HG03139 (cell line): ENCODE results near the gene PHLDB1.
"Not testable (repeated sequence)": the region's sequence is repeated elsewhere in the genome, so short reads cannot be mapped to it uniquely, and the experiment has no call there.

Source experiments
- ATAC-seq: cut with Tn5 transposase; IDR thresholded peaks from one replicate; pipeline ENCODE4 v1.9.1; 2021; ENCODE audit not compliant: unreplicated experiment

Gene PHLDB1

GRCh38 chr11:118607401-118608359 lies at the start of gene PHLDB1:
PHLDB1 (plus strand) TSS chr11:118607615; CDS start chr11:118613837, 6,222 bp downstream.
- no peak for ATAC-seq

DNA sequence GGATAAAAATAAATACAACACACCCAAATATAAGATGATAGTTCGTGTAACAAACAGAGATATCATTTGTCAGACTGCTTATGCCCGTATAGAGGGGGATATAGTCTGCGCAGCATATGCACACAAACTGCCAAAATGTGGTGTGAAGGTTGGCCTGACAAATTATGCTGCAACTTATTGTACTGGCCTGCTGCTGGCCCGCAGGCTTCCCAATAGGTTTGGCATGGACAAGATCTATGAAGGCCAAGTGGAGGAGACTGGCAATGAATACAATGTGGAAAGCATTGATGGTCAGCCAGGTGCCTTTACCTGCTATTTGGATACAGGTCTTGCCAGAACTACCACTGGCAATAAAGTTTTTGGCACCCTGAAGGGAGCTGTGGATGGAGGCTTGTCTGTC lies 46.6 kb upstream of the PHLDB1 start:
- no peak for ATAC-seq

DNA sequence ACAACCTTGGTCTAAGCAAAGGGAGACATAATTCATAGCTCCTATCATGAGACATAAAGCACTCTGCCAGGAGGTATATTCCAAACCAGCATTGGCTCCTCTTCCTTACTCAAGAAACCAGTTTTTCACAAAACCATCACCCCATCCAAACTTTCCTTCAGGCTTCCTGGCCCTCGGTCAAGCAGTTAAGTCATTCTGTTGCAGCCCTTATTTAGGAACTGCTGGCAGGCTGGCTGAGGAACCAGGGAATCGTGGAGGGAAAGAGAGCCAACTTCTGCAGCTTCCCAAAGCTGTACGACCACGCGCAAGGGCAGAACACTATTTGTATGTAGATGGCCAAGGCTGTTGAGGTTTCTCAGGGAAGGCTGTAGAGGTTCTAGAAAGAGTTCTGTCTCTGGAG lies 42.4 kb upstream of the PHLDB1 start:
- ATAC-seq, result no peak

DNA sequence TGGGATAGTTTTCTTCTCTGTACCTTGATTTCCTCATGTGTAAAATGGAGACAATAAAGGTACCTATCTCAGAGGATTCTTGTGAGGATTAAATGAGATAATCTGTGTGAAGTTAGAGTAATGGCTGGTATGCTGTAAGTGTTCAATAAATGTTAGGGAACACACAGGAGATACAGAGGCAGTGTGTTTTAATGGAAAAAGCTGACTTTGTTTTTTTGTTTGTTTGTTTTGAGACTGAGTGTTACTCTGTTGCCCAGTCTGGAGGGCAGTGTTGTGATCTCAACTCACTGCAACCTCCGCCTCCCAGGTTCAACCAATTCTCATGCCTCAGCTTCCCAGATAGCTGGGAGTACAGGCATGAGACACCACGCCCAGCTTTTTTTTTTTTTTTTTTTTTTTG lies 37.7 kb upstream of the PHLDB1 start:
- ATAC-seq, result no peak

DNA sequence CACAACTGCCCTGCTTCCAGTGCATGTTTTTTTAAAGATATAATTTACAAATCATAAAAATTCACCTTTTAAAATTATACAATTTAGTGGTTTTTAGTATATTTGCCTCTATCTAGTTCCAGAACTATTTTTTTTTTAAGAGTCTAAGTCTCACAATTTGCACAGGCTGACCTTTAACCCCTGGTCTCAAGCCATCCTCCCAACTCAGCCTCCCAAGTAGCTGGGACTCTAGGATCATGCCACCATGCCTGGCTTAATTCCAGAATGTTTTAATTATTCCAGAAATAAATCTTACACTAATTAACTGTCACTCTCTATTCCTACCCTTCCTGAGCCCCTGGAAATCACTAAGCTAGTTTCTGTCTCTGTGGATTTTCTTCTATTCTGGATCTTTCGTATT lies 36.6 kb upstream of the PHLDB1 start:
- ATAC-seq, result no peak

- peak; percentile 6 for ATAC-seq
Measured at GRCh38 chr11:118571701-118572060, 35.7 kb upstream of the PHLDB1 start.

DNA sequence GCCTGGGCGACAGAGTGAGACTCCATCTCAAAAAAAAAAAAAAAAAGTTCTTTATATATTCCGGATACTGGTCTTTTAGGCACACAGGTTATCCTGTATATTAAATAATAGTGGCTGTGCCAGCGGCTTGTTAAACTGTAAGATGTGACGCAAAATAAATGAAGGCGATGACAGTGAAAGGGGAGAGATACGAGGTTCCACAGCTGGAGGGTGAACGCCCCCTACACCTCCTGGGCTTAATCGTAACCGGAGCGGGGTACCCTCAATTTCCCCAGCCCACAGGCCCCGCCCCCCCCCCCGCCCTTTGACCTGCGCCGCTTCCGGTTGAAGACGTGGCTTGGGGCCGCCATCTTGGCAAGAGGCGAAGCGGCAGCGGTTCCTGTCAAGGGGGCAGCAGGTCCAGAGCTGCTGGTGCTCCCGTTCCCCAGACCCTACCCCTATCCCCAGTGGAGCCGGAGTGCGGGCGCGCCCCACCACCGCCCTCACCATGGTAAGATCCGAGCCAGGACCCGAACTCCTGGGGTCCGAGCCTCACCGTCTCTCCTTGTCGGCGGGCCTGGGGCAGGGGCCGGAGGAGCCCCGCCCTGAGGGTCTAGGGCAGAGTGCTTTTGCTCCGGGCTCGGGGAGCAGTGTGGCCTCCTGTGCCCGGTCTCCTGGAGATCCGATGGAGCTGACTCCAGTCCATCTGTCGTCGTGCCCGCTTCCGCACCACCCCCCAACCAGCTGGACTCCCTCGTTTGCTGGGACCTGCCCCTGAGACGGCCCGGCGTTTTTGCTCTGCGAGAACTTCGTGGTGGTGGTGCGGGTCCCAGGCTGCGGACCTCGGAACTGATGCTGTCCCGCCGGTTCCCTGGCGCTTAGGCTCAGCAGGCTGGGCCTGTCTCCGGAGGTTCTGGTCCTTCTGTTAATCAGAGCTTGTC lies 35.1 kb upstream of the PHLDB1 start, which contains the start of gene ARCN1:
Gene ARCN1, plus strand, starts transcription at position 349 of the 920 bp plus-strand sequence. Its CDS starts 139 bp downstream, at position 488.
- peak; percentile 55 for ATAC-seq

DNA sequence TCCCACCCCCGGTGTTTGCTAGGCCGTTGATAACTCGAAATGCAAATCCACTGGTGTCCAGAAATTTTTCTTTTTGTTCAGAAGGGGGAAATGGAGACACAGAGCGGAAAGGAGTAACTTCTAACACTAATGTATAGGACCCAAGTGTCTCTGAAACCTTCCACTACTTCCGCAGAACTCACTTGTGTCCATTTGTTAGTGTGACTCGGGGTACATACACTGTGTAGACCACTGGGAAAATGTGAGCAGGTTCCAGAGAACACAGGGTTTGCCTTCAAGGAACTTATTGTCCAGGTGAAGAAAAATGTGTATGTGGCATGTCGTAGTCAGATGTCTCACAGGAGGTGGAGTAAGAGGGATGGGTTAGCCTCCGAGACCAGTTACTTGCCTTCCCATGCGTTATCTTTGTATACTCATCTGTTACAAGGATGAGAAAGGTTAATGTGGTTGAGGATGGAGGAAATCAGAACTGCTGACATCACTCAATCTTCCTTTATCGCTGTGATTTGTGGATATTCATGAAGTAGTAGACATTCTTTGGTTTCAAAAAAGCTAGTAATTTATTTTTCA lies 34.3 kb upstream of the PHLDB1 start:
- peak; percentile 27 for ATAC-seq

- no peak for ATAC-seq
Measured at GRCh38 chr11:118574636-118575035, 32.8 kb upstream of the PHLDB1 start.

GRCh38 chr11:118577995-118578394 lies 29.4 kb upstream of the PHLDB1 start:
- ATAC-seq, result not testable (repeated sequence)

- no peak for ATAC-seq
Measured at GRCh38 chr11:118581057-118581456, 26.4 kb upstream of the PHLDB1 start.

- no peak for ATAC-seq
Measured at GRCh38 chr11:118587952-118588351, 19.5 kb upstream of the PHLDB1 start.

DNA sequence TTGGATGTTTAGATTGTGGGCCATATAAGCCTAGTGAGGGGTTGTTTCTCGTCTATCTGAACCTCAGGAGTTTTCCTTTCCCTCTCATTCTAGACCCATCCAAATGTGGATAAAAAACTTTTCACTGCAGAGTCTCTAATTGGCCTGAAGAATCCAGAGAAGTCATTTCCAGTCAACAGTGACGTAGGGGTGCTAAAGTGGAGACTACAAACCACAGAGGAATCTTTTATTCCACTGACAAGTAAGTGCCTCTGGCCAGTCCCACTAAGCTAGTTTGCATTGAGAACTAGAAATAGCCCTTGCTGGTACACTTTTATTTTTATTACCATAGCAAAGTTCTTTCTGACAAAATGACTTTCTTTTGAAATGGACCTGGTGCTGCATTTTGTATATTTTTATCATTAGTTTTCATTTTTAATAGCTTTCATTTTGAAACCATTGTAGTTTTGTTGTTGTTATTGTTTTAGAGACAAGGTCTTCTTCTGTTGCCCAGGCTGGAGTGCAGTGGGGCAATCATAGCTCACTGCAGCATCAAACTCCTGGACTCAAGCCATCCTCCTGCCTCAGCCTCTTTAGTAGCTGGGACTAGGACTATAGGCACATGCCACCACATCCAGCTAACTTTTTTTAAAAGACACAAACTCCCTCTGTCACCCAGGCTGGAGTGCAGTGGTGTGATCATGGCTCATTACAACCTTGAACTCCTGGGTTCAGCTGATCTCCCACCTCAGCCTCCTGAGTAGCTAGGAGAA lies 14.6 kb upstream of the PHLDB1 start:
- ATAC-seq, result no peak

DNA sequence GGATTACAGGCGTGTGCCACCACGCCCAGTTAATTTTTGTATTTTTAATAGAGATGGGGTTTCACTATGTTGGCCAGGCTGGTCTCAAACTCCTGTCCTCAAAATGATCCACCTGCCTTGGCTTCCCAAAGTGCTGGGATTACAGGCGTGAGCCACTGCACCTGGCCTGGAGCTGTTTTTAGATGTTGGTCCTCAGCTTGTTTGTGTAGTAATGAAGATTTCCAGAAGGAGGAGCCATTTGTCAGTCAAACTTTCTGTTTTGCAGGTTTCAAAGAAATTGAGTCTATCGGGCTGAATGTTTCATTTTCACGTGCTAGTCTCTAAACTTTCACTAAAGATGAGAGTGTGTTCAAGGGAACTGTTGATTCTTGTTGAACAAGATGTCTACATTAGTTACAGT lies 12.4 kb upstream of the PHLDB1 start:
- not testable (repeated sequence) for ATAC-seq

- no peak for ATAC-seq
Measured at GRCh38 chr11:118596224-118597146, 10.9 kb upstream of the PHLDB1 start.

DNA sequence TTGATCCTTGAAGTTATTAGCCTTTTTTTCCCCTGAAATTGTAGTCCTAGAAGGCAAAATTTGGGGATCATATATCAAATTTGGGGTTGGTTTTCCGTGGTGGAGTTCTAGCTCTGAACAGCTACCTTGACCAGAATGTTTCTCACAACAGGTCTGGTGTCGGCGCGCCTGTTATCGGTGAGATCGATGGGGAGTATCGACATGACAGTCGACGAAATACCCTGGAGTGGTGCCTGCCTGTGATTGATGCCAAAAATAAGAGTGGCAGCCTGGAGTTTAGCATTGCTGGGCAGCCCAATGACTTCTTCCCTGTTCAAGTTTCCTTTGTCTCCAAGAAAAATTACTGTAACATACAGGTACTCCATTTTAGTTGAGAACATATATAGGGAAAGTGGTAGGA lies 9.9 kb upstream of the PHLDB1 start:
- no peak for ATAC-seq

DNA sequence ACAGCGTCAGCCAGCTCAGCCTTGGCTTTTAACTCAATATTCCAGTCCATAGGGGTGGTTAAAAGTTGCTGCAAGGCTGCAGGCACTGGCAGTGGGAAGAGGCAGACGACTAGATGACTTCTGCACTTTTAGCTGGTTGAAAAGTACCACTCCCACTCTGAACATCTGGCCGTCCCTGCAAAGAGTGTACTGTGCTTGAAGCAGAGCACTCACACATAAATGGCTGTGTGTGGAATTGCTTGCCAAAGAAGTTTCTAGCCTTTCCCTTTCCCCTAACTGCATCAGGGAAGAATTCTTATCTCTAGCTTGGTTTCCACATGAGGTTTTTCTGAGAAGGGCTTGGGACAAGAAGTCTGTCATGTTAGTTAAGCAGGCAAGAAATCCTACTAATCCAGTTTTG lies 5.1 kb upstream of the PHLDB1 start:
- no peak for ATAC-seq

DNA sequence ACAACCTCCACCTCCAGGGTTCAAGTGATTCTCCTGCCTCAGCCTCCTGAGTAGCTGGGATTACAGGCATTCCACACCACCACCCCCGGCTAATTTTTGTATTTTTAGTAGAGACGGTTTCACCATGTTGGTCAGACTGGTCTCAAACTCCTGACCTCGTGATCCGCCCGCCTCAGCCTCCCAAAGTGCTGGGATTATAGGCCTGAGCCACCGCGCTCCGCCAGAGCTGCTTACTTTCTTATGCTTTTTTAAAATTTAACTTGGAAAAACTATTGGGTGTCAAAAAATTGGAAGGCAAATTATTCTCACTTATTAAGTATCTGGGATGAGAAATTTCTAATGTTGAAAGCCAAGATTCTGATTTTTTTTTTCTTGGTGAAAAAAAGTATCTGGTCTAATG lies 3.7 kb upstream of the PHLDB1 start:
- ATAC-seq, result not testable (repeated sequence)

DNA sequence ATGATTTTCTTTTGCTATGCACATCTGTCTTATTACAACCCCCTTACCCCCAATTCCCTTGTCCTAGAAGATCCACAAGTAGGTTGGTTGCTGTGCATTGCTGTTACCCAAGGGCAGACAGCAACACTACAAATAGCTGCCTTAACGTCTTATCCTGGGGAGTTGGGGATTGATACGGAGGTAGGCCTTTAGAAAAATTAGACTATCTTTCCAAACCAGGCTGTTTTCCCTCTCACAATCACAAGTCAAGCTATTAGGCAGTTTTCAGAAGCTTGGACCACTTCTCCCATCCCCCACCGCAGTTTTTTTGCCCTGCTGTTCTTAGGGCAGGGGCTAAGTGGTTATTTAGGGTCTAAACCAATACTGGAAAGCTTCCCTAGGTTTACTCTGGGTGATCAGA lies 2.8 kb upstream of the PHLDB1 start:
- no peak for ATAC-seq
